PC-3 (cell line): Measurements from ENCODE around the gene MLLT3. TPM values are rescaled to one million over a fixed set of nuclear protein-coding genes. Genes with fewer than 3 reads are reported as not detected.

Experiments
- ATAC-seq: fragments of 200-7000 bp; cut with Tn5 transposase; 2 replicates; pipeline ENCODE4 v1.9.1; 2020; ENCODE audit warnings: mild to moderate bottlenecking, moderate library complexity
- BruUV-seq: library from RNA; stranded (reverse); fragments of 400-500 nt; replicated peaks from 2 replicates; lab custom pipeline; 2021; lab: Mats Ljungman, UMichigan
- CTCF ChIA-PET: fragments of 300-600 bp; sonication (Branson Sonifier 250); formaldehyde crosslinking; loops from one replicate; lab custom pipeline; 2022; ENCODE audit warnings: antibody characterized with exemption; lab: Charles Lee
- POLR2A ChIA-PET: fragments of 300-600 bp; sonication (Branson Sonifier 250); formaldehyde crosslinking; loops from one replicate; lab custom pipeline; 2022; ENCODE audit warnings: antibody characterized with exemption; ENCODE audit not compliant: unreplicated experiment; lab: Charles Lee
- DNase-seq: peaks from one replicate; pipeline ENCODE4 v3.0.0-alpha.2; 2015
- H2AFZ ChIP-seq: fragments of 300-600 bp; sonication (generic); 2 replicates; pipeline ENCODE4 v1.6.0; 2016; ENCODE audit warnings: antibody characterized with exemption, low read length
- H3F3A ChIP-seq: fragments of 300-600 bp; sonication (generic); one replicate; pipeline ENCODE4 v1.6.0; 2017; ENCODE audit warnings: antibody characterized with exemption, low read length, control low read depth, mild to moderate bottlenecking; ENCODE audit not compliant: unreplicated experiment
- H3K27ac ChIP-seq: fragments of 300-600 bp; sonication (generic); 2 replicates; pipeline ENCODE4 v1.5.1; 2016; ENCODE audit warnings: mild to moderate bottlenecking, low read length
- H3K27me3 ChIP-seq: fragments of 300-600 bp; sonication (generic); 2 replicates; pipeline ENCODE4 v1.6.1; 2016; ENCODE audit warnings: low read length, mixed read lengths
- H3K36me3 ChIP-seq: fragments of 300-600 bp; sonication (generic); 2 replicates; pipeline ENCODE4 v1.6.1; 2016; ENCODE audit warnings: low read depth, mixed run types, low read length, mixed read lengths
- H3K4me1 ChIP-seq: fragments of 300-600 bp; sonication (generic); 2 replicates; pipeline ENCODE4 v1.5.1; 2016; ENCODE audit warnings: low read length; ENCODE audit not compliant: insufficient read depth
- H3K4me2 ChIP-seq: fragments of 300-600 bp; sonication (generic); 2 replicates; pipeline ENCODE4 v1.6.0; 2016; ENCODE audit warnings: low read length
- H3K4me3 ChIP-seq: fragments of 300-600 bp; sonication (generic); 2 replicates; pipeline ENCODE4 v1.5.1; 2016; ENCODE audit warnings: mild to moderate bottlenecking, low read length, mixed read lengths
- H3K79me2 ChIP-seq: fragments of 300-600 bp; sonication (generic); 2 replicates; pipeline ENCODE4 v1.6.1; 2017; ENCODE audit warnings: low read length, mixed read lengths
- H3K9ac ChIP-seq: fragments of 300-600 bp; sonication (generic); 2 replicates; pipeline ENCODE4 v1.6.0; 2016; ENCODE audit warnings: mild to moderate bottlenecking, low read length
- H3K9me2 ChIP-seq: fragments of 300-600 bp; sonication (generic); replicated peaks from 2 replicates; pipeline ENCODE4 v1.6.1; 2016; ENCODE audit warnings: mixed run types, low read length, mixed read lengths
- H3K9me3 ChIP-seq: fragments of 300-600 bp; sonication (generic); 2 replicates; pipeline ENCODE4 v1.6.1; 2016; ENCODE audit warnings: low read length, mixed read lengths
- H4K20me1 ChIP-seq: fragments of 300-600 bp; sonication (generic); 2 replicates; pipeline ENCODE4 v1.6.1; 2016; ENCODE audit warnings: low read length, mixed read lengths
- EZH2 ChIP-seq: fragments of 300-600 bp; sonication (generic); IDR thresholded peaks from one replicate; pipeline ENCODE4 v1.6.1; 2017; ENCODE audit warnings: antibody characterized with exemption, mild to moderate bottlenecking, low read length; ENCODE audit not compliant: unreplicated experiment
- EZH2phosphoT487 ChIP-seq: fragments of 300-600 bp; sonication (generic); IDR thresholded peaks from 2 replicates; pipeline ENCODE4 v1.6.1; 2018; ENCODE audit warnings: mild to moderate bottlenecking, antibody characterized with exemption, low read length, borderline replicate concordance
- intact Hi-C: fragments of 100-400 bp; cut with micrococcal nuclease; formaldehyde crosslinking; loops from 2 replicates; pipeline ENCODE4 v1.9.0; 2023
- total RNA-seq: library from RNA; depleted of rRNA; stranded (reverse); fragments of >200 nt; gene quantifications from 2 replicates; pipeline ENCODE4 v1.2.3, GENCODE V29; 2014
- TF ChIP-seq, protein P1 (sequence below): fragments of 300-600 bp; sonication (generic); conservative IDR thresholded peaks from 2 replicates; pipeline ENCODE4 v1.5.1; 2017; ENCODE audit warnings: antibody characterized with exemption, low read depth, mild to moderate bottlenecking, low read length

The MLLT3 gene
- total RNA-seq, 1 experiment from 2014 or later: 7.1 TPM

DNA sequence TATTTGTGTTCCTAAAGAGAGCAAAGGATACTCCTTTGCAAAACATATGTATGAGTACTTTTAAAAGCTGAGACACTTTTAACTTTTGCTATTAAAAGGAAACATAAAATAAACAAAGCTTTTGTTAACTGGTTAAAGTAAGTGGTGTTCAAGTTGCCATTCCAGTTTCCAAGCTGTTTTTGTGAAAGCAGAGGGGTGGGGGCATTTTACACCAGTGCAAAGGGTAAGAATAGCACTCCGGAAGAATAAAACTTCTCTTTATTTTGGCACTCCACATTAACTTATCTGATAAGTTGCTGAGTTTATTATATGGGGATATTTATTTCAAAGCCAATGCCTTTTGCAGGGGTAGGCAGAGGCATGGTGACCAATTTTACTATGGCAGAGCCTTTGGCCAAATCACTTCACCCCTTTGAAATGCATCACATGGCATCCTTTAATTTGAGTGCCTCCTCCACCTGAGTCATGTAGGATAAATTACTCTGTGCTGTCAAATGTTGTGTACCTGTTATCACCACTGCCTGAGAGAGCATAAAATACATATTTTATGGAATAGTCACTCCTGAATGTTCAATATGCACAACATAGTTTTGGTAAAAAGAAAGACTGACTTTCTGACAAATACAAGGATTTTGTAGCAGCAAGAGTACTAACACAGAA is 62.9 kb downstream of the MLLT3 start:
- Histone ChIP-seq H2AFZ (no peak overlapping the region), H3K36me3 (no peaks in the 10 kb centered on the region), H4K20me1 (no peaks in the 10 kb centered on the region), H3K9me3 (no peaks in the 10 kb centered on the region), H3K79me2 (no peaks in the 10 kb centered on the region), H3K27me3 (no peaks in the 10 kb centered on the region), H3K27ac (peak overlapping the region; percentile 84), H3K4me1 (peaks cover 36% of the 10 kb centered on the region), H3K4me2 (peak overlapping the region; percentile 69), H3K4me3 (no peak overlapping the region), H3K9ac (peak overlapping the region; percentile 40), H3F3A (no peaks in the 10 kb centered on the region), H3K9me2 (no peaks in the 10 kb centered on the region)
- ChIA-PET POLR2A (interaction anchor here (0.6 kb wide), 1 partner anchor 46 kb away, joined by 3 read pairs; no protein-coding TSS in a partner anchor), CTCF (interaction anchor here (0.6 kb wide), 1 partner anchor 61 kb away, joined by 3 read pairs; no protein-coding TSS in a partner anchor)
- no TSS peak for BruUV-seq
- peak; percentile 73 for DNase-seq
- intact Hi-C loops: loop anchor here (2.0 kb wide), 1 partner anchor 59 kb away; no protein-coding TSS in a partner anchor
- ATAC-seq: peak; percentile 53
- TF ChIP-seq EZH2 (no peak), EZH2phosphoT487 (no peak)
- TF ChIP-seq, protein P1, sequence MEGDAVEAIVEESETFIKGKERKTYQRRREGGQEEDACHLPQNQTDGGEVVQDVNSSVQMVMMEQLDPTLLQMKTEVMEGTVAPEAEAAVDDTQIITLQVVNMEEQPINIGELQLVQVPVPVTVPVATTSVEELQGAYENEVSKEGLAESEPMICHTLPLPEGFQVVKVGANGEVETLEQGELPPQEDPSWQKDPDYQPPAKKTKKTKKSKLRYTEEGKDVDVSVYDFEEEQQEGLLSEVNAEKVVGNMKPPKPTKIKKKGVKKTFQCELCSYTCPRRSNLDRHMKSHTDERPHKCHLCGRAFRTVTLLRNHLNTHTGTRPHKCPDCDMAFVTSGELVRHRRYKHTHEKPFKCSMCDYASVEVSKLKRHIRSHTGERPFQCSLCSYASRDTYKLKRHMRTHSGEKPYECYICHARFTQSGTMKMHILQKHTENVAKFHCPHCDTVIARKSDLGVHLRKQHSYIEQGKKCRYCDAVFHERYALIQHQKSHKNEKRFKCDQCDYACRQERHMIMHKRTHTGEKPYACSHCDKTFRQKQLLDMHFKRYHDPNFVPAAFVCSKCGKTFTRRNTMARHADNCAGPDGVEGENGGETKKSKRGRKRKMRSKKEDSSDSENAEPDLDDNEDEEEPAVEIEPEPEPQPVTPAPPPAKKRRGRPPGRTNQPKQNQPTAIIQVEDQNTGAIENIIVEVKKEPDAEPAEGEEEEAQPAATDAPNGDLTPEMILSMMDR: no peak

DNA sequence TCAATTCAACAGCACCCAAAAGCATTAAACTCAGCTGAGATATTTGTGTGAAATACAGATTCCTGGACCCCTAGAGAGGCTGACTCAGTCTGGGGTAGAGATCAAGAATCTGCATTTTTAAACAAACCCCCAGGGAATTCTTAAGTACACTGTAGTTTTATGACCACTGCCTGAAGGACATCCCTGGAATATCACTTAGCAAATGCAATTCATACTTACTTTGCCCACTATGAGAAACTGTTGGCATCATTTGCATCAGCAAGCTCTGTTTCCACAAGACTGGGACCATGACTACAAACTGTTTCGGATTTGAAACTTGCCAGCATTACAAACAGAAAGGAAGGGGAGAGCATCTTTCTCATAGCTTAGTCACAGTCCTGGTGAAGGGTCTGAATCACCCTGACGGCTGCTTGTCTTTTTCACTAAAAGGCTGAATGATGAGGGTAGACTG is 63.7 kb downstream of the MLLT3 start:
- intact Hi-C loops: loop anchor here (2.0 kb wide), 1 partner anchor 60 kb away; no protein-coding TSS in a partner anchor
- no peaks in the 10 kb centered on the region for H3K27me3 ChIP-seq
- no TSS peak for BruUV-seq
- no peaks in the 10 kb centered on the region for H3K9me3 ChIP-seq
- peak overlapping the region; percentile 69 for H3K4me2 ChIP-seq
- peak overlapping the region; percentile 40 for H3K9ac ChIP-seq
- no peak for TF ChIP-seq EZH2phosphoT487
- TF ChIP-seq, protein P1: no peak
- TF ChIP-seq EZH2: no peak
- H3F3A ChIP-seq: no peaks in the 10 kb centered on the region
- H3K36me3 ChIP-seq: no peaks in the 10 kb centered on the region
- ChIA-PET POLR2A (interaction anchor here (0.5 to 0.6 kb wide), 3 partner anchors 47 to 127 kb away, joined by 3 to 16 read pairs (median 4); partner anchors contain the start of gene MLLT3), CTCF (interaction anchor here (0.6 kb wide), 2 partner anchors 11 to 60 kb away, joined by 3 to 4 read pairs; no protein-coding TSS in a partner anchor)
- peaks cover 34% of the 10 kb centered on the region for H3K4me1 ChIP-seq
- 0 out of 2 replicates have a peak overlapping the region, but pooled peaks have one; percentile 13 for H3K4me3 ChIP-seq
- peak; percentile 87 for ATAC-seq
- no peaks in the 10 kb centered on the region for H3K9me2 ChIP-seq
- H3K27ac ChIP-seq: peak overlapping the region; percentile 84
- peak; percentile 85 for DNase-seq
- H2AFZ ChIP-seq: no peak overlapping the region
- H3K79me2 ChIP-seq: no peaks in the 10 kb centered on the region
- H4K20me1 ChIP-seq: no peaks in the 10 kb centered on the region
